BE2C (cell line): ENCODE results near the gene ENKD1.

Experiments used
- DNase-seq: peaks from one replicate; pipeline ENCODE4 v3.0.0-alpha.2; 2020
- H3K27me3 ChIP-seq: fragments of 250-450 bp; sonication (Bioruptor Pico); 2 replicates; pipeline ENCODE4 v1.5.1; 2020; ENCODE audit warnings: mild to moderate bottlenecking
- H3K36me3 ChIP-seq: fragments of 250-450 bp; sonication (Bioruptor Pico); 2 replicates; pipeline ENCODE4 v1.5.1; 2020; ENCODE audit warnings: mild to moderate bottlenecking
- H3K4me1 ChIP-seq: fragments of 250-450 bp; sonication (Bioruptor Pico); 2 replicates; pipeline ENCODE4 v1.5.1; 2020
- H3K4me3 ChIP-seq: 2 replicates; pipeline ENCODE4 v1.5.1; 2011; ENCODE audit warnings: low read depth, low read length
- H3K9me3 ChIP-seq: fragments of 250-450 bp; sonication (Bioruptor Pico); 2 replicates; pipeline ENCODE4 v1.5.1; 2020
- TF ChIP-seq, protein P1 (sequence below): IDR thresholded peaks from 2 replicates; pipeline ENCODE4 v1.5.1; 2012; ENCODE audit warnings: mild to moderate bottlenecking, low read depth, low read length

ENKD1 gene

DNA sequence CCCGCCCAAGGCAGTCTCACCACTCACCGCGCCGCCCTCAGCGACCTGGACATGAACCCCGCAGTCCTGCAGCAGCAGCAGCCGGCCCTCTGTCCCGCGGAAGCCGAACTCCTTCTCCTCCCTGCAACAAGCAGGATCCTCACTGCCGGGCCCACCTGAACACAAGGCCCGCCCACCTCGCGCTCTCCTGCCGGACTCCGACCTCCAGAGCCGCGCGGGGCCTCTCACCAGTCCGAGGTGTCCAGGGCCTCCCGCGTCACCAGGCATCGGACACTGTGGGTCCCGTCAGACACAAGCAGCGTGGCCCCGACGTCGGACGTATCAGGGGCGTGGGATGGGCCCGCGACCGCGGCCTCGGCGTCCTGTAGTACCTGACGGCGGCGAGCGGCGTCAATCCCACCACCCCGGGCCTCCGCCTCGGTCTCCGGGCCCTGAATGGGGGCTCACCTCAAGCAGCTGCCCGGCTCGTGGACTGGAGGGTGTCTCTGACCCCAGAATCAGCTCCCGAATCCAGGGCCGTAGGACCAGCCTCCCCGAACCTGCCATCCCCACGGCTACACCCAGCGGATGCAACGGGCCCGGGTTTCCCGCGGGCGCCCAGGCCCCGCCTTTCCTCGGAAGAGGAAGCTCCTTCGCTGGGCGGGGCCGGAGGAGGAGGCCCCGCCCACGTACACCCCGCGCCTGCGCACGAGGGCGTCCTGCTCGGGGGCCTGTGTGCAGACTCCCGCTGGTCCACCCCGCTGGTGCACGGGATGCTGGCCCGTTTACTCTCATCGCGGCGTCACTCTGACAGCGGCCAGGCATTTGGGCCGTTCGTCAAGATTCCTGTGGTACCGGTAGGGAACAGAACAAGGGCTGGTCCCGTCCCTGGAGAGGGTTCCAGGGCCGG, 6.6 kb downstream of the ENKD1 start, which contains the start of gene ACD:
TSS of gene ACD (minus strand) at position 586 of the 889 bp plus-strand sequence. CDS start at position 546, 40 bp downstream.
- Histone ChIP-seq H3K27me3 (no peaks in the 10 kb centered on the region), H3K9me3 (no peaks in the 10 kb centered on the region), H3K36me3 (peaks cover 11% of the 10 kb centered on the region), H3K4me3 (peak within 1 kb of the TSS; percentile 96), H3K4me1 (no peaks in the 10 kb centered on the region; the same call in 1 of the 2 replicates)
- TF ChIP-seq, protein P1, sequence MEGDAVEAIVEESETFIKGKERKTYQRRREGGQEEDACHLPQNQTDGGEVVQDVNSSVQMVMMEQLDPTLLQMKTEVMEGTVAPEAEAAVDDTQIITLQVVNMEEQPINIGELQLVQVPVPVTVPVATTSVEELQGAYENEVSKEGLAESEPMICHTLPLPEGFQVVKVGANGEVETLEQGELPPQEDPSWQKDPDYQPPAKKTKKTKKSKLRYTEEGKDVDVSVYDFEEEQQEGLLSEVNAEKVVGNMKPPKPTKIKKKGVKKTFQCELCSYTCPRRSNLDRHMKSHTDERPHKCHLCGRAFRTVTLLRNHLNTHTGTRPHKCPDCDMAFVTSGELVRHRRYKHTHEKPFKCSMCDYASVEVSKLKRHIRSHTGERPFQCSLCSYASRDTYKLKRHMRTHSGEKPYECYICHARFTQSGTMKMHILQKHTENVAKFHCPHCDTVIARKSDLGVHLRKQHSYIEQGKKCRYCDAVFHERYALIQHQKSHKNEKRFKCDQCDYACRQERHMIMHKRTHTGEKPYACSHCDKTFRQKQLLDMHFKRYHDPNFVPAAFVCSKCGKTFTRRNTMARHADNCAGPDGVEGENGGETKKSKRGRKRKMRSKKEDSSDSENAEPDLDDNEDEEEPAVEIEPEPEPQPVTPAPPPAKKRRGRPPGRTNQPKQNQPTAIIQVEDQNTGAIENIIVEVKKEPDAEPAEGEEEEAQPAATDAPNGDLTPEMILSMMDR: no peak
- DNase-seq: peak; percentile 93

DNA sequence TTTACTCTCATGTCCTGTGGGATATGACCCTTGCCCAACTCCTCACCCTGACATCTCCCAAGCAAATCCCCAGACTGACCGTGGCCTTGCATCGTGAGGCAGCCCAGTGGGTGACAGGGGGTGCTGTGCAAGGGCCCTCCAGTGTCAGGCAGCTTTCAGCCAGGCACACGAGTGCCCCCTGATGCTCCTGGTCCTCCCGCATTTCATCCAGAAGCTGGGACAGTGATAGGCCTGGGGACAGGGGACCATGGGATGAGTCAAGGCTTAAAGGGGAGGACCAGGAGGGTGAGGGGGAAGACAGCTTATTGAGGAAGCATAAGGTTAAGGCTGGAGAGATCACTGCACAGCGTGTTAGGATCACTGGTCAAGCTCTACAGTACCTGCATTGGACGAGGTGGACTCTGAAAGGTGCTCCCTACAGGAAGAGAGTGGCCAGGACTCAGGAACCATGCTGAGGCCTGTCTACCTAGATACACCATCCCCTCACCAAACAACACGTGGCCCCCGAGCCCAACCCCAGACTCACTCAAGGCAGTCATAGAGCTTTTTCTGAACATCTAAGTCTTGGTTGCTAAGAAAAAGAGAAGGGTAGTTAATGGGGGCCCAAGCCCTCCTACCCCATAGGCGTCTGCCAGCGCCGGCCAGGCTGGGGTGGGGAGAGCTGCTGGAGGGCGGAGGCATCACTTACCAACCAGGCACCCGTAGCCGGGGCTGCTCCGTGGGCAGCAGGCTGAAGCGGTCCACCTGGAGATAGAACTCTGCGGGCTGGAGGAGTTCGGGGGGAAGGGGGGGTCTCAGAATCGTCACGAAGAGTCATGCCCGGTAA, 7.5 kb downstream of the ENKD1 start:
- peaks cover 19% of the 10 kb centered on the region for H3K36me3 ChIP-seq
- H3K27me3 ChIP-seq: no peaks in the 10 kb centered on the region
- TF ChIP-seq, protein P1: no peak
- no peak for DNase-seq
- peak overlapping the region; percentile 96 for H3K4me3 ChIP-seq
- H3K9me3 ChIP-seq: no peaks in the 10 kb centered on the region
- no peaks in the 10 kb centered on the region; the same call in 1 of the 2 replicates for H3K4me1 ChIP-seq

DNA sequence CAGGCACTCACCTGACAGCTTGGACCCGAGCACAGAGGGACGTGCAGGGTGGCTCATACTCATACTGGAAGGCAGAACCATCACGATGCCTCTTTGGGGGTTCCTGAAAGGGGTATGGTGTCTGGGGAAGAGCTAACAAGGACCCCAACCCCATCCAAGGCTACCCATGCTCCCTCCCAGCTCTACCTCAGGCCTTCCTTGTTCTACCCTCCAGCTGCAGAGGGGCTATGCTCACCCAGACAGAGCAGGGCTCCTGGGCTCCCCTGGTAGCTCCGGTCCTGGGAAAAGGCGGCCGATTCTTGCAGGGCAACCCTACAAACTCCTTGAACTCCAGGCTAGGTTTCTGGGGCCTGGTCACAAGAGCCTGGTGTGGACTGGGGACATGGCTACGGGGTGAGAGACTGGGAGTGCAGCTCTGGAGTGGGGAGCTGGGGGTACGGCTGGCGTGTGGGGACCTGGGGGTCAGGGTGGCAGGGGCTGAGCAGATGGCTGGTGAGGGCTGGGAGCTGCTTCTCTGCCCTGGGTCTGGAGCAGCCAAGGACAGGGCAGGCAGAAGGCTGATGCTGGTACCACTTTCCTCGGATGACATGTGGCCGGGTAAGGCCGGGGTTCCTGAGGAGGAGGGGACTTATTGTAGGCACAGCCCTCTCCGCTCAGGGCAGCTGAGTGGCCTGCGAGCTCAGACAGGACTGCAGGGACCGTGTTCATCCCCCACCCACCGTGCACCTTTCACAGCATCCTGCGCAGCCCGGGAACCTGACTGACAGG, 8.6 kb downstream of the ENKD1 start:
- peaks cover 19% of the 10 kb centered on the region for H3K36me3 ChIP-seq
- H3K4me1 ChIP-seq: no peaks in the 10 kb centered on the region; the same call in 1 of the 2 replicates
- TF ChIP-seq, protein P1: no peak
- H3K27me3 ChIP-seq: no peaks in the 10 kb centered on the region
- H3K9me3 ChIP-seq: no peaks in the 10 kb centered on the region
- no peak for DNase-seq
- H3K4me3 ChIP-seq: no peak overlapping the region

DNA sequence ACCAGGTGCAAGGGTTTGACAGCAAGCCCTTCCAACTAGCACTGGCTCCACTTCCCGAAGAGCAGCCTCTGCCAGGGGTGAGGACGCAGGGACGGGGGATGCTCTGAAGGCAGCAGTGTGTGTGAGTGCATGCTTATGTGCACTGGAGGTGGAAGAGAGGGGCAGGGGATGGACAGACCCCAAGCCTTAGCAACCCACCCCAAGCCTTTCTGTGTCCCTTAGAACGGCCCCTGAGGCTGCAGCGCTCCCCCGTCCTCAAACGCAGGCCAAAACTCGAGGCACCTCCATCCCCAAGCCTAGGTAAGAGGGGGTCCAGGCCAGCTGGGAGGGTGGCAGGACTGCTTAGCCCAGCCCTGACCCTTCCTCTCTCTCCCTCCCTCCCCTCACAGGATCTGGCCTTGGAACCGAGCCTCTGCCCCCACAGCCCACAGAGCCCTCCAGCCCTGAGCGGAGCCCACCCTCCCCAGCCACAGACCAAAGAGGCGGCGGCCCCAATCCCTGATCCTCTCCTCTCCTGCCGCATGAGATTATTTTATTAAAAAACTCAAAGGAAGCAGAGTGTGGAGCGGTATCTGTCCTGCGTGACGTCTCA, 9.4 kb downstream of the ENKD1 start:
- Histone ChIP-seq H3K4me1 (peaks cover 2% of the 10 kb centered on the region; the same call in 1 of the 2 replicates), H3K36me3 (peaks cover 19% of the 10 kb centered on the region)

DNA sequence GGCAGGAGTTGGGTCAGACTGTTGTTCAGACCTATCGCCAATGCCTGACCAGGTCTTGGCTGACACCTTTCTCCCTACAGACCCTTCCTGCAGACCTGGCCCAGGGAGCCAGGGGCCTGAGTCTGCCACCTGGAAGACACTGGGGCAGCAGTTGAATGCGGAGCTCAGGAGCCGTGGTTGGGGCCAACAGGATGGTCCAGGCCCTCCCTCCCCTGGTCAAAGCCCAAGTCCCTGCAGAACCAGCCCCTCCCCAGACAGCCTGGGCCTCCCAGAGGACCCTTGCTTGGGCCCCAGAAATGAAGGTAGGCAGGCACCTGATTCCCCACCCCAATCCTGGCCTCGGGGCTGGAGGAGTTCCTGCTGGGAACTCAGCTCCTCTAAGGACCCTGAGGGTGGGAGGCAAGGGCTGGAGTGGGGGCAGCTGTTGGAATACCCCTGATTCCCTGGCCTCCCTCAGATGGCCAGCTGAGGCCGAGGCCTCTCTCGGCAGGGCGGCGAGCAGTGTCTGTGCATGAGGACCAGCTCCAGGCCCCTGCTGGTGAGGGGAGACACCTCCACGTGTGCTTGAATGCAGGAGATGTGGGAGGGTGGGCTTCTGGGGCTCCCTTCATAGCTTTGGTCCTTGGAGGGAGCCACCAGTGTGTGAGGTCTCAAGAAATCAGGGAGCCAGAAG, 10.1 kb downstream of the ENKD1 start:
- TF ChIP-seq, protein P1: no peak
- peaks cover 19% of the 10 kb centered on the region for H3K36me3 ChIP-seq
- H3K4me1 ChIP-seq: peaks cover 2% of the 10 kb centered on the region; the same call in 1 of the 2 replicates
- H3K27me3 ChIP-seq: no peaks in the 10 kb centered on the region
- no peaks in the 10 kb centered on the region for H3K9me3 ChIP-seq
- H3K4me3 ChIP-seq: no peak overlapping the region
- DNase-seq: no peak

More for the DNA sequence above, 9.4 kb downstream of the ENKD1 start:
- TF ChIP-seq, protein P1: no peak
- Histone ChIP-seq H3K4me3 (no peak overlapping the region), H3K27me3 (no peaks in the 10 kb centered on the region), H3K9me3 (no peaks in the 10 kb centered on the region)
- no peak for DNase-seq
